ENCODE measurements around the gene TOP3B. TPM values are rescaled to one million over a fixed set of nuclear protein-coding genes. Genes with fewer than 3 reads are reported as not detected.

Gene TOP3B
- total RNA-seq, 1 experiment from 2014 or later: 23.9 TPM

DNA sequence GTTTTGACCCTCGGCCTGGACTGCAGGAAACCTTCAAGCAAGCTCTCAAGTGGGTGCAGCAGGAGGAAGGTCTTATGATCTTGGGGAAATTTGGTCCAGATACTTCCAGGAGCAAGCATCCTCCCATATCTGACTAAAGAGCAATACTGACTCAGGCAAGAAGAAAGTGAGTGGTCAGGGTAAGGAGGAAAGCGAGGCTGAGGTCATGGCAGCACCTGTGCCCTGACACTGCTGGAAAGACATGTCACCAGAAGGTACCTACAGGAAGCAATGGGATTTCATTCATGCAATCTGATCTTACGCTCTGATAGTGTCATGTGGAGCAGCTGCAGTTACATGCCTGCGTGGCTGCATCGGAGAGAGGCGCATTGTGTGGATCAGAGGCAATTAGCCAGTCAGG lies 6.5 kb upstream of the TOP3B start:
- no peak overlapping the region for H3K27ac ChIP-seq
- H3K79me2 ChIP-seq (ENCODE audit: low read depth): no peaks in the 10 kb centered on the region
- no peak overlapping the region for H3K4me2 ChIP-seq
- H4K20me1 ChIP-seq (ENCODE audit: insufficient read depth): no peaks in the 10 kb centered on the region
- no peaks in the 10 kb centered on the region for H3K36me3 ChIP-seq (ENCODE audit: low read depth)
- POLR2A ChIA-PET (ENCODE audit: unreplicated experiment): no interaction called here
- H3F3A ChIP-seq (ENCODE audit: insufficient read depth, low read depth): no peaks in the 10 kb centered on the region
- H3K9me3 ChIP-seq (ENCODE audit: insufficient read depth, low read depth): no peaks in the 10 kb centered on the region
- CTCF ChIA-PET: no interaction called here
- DNase-seq: no peak
- TF ChIP-seq, protein P1, sequence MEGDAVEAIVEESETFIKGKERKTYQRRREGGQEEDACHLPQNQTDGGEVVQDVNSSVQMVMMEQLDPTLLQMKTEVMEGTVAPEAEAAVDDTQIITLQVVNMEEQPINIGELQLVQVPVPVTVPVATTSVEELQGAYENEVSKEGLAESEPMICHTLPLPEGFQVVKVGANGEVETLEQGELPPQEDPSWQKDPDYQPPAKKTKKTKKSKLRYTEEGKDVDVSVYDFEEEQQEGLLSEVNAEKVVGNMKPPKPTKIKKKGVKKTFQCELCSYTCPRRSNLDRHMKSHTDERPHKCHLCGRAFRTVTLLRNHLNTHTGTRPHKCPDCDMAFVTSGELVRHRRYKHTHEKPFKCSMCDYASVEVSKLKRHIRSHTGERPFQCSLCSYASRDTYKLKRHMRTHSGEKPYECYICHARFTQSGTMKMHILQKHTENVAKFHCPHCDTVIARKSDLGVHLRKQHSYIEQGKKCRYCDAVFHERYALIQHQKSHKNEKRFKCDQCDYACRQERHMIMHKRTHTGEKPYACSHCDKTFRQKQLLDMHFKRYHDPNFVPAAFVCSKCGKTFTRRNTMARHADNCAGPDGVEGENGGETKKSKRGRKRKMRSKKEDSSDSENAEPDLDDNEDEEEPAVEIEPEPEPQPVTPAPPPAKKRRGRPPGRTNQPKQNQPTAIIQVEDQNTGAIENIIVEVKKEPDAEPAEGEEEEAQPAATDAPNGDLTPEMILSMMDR (conservative IDR thresholded peaks at IDR 0.05): no peak
- no peak for TF ChIP-seq EZH2 (IDR thresholded peaks at IDR 0.05; ENCODE audit: low read depth)
- intact Hi-C loops (cut with micrococcal nuclease; ENCODE audit: unreplicated experiment): no loop called here
- H2AFZ ChIP-seq: no peak overlapping the region
- peaks cover 7% of the 10 kb centered on the region; the same call in 1 of the 2 replicates for H3K27me3 ChIP-seq (ENCODE audit: insufficient read depth, low read depth)
- no TSS peak for BruUV-seq (replicated peaks)
- H3K4me1 ChIP-seq (replicated peaks; ENCODE audit: insufficient read depth): no peaks in the 10 kb centered on the region
- H3K9me2 ChIP-seq (ENCODE audit: insufficient read depth): no peaks in the 10 kb centered on the region
- H3K4me3 ChIP-seq: no peak overlapping the region

DNA sequence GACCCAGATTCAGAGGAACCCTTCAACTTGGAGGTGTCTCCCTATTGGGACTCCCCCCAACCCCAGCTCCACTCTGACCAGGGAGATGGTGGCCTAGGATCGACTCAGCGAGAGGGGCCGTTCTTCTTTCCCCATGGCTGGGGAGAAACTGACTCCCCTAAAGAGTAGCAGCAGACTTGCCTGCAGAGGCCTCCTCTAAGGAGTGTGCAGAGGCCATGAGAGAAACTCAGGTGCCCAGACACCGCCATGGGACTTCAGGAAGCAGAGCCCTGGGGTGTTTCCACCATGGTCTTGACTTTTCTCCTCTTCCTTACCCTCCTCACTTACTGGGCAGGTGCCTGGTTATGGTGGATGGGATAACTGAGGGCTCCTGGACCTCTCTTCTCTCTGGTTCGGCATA lies 2.6 kb upstream of the TOP3B start:
- H3K4me2 ChIP-seq: no peak overlapping the region
- no peaks in the 10 kb centered on the region for H3K36me3 ChIP-seq (ENCODE audit: low read depth)
- no peaks in the 10 kb centered on the region for H3K4me1 ChIP-seq (replicated peaks; ENCODE audit: insufficient read depth)
- no TSS peak for BruUV-seq (replicated peaks)
- intact Hi-C loops (cut with micrococcal nuclease; ENCODE audit: unreplicated experiment): no loop called here
- no peak overlapping the region for H2AFZ ChIP-seq
- H3F3A ChIP-seq (ENCODE audit: insufficient read depth, low read depth): no peaks in the 10 kb centered on the region
- H3K27ac ChIP-seq: no peak overlapping the region
- TF ChIP-seq, protein P1 (conservative IDR thresholded peaks at IDR 0.05): no peak
- TF ChIP-seq EZH2 (IDR thresholded peaks at IDR 0.05; ENCODE audit: low read depth): no peak
- no peaks in the 10 kb centered on the region for H3K9me3 ChIP-seq (ENCODE audit: insufficient read depth, low read depth)
- H3K27me3 ChIP-seq (ENCODE audit: insufficient read depth, low read depth): no peaks in the 10 kb centered on the region
- H3K79me2 ChIP-seq (ENCODE audit: low read depth): peaks cover 20% of the 10 kb centered on the region
- no peak for DNase-seq
- no peaks in the 10 kb centered on the region for H3K9me2 ChIP-seq (ENCODE audit: insufficient read depth)
- CTCF ChIA-PET: no interaction called here
- no peak overlapping the region for H3K4me3 ChIP-seq
- POLR2A ChIA-PET (ENCODE audit: unreplicated experiment): no interaction called here
- H4K20me1 ChIP-seq (ENCODE audit: insufficient read depth): no peaks in the 10 kb centered on the region

DNA sequence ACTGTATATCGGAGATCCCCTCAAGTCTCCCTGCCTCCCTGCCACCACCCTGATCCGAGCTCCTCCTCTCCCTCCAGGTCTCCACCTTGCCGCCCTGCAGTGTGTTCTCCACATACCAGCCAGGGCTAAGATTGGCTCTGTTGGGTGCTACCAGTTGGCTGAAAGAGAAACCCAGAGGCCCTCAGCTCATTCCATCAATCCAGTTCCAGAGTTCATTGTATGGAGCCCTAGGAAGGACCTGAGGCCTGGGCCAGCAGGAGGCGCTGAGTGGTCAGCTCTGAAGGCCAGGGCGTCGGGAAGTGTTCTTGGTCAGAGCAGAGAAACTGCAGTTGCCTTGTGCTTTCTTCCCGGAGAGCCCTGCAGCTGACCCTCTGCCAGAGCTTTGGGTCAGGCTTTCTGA lies 2.2 kb upstream of the TOP3B start:
- no peaks in the 10 kb centered on the region for H4K20me1 ChIP-seq (ENCODE audit: insufficient read depth)
- CTCF ChIA-PET: no interaction called here
- H3K4me1 ChIP-seq (replicated peaks; ENCODE audit: insufficient read depth): no peaks in the 10 kb centered on the region
- intact Hi-C loops (cut with micrococcal nuclease; ENCODE audit: unreplicated experiment): no loop called here
- no peak overlapping the region for H2AFZ ChIP-seq
- no peak for DNase-seq
- BruUV-seq (replicated peaks): no TSS peak
- no peak overlapping the region for H3K4me3 ChIP-seq
- TF ChIP-seq EZH2 (IDR thresholded peaks at IDR 0.05; ENCODE audit: low read depth): no peak
- TF ChIP-seq, protein P1 (conservative IDR thresholded peaks at IDR 0.05): no peak; the same call in 1 of the 2 replicates
- no peaks in the 10 kb centered on the region for H3K9me2 ChIP-seq (ENCODE audit: insufficient read depth)
- no peaks in the 10 kb centered on the region for H3F3A ChIP-seq (ENCODE audit: insufficient read depth, low read depth)
- H3K27me3 ChIP-seq (ENCODE audit: insufficient read depth, low read depth): no peaks in the 10 kb centered on the region
- H3K79me2 ChIP-seq (ENCODE audit: low read depth): peaks cover 20% of the 10 kb centered on the region
- no peak overlapping the region for H3K27ac ChIP-seq
- no peaks in the 10 kb centered on the region for H3K9me3 ChIP-seq (ENCODE audit: insufficient read depth, low read depth)
- POLR2A ChIA-PET (ENCODE audit: unreplicated experiment): no interaction called here
- no peaks in the 10 kb centered on the region for H3K36me3 ChIP-seq (ENCODE audit: low read depth)
- H3K4me2 ChIP-seq: no peak overlapping the region

All from PC-9 (cell line).